Panc1 (cell line): ENCODE data around the gene MICAL2. TPM values are rescaled to one million over a fixed set of nuclear protein-coding genes. Genes with fewer than 3 reads are reported as not detected.

Experiments
- ATAC-seq: fragments of 200-7000 bp; cut with Tn5 transposase; 2 replicates; pipeline ENCODE4 v1.9.1; 2020; ENCODE audit warnings: mild to moderate bottlenecking, moderate library complexity
- BruUV-seq: library from RNA; stranded (reverse); fragments of 400-500 nt; replicated peaks from 2 replicates; lab custom pipeline; 2021; lab: Mats Ljungman, UMichigan
- CTCF ChIA-PET: fragments of 300-600 bp; sonication (Branson Sonifier 250); formaldehyde crosslinking; loops from one replicate; lab custom pipeline; 2022; ENCODE audit warnings: antibody characterized with exemption; lab: Charles Lee
- POLR2A ChIA-PET: fragments of 300-600 bp; sonication (Branson Sonifier 250); formaldehyde crosslinking; loops from one replicate; lab custom pipeline; 2022; ENCODE audit warnings: antibody characterized with exemption; lab: Charles Lee
- DNase-seq: peaks from one replicate; pipeline ENCODE4 v3.0.0-alpha.2; 2010; ENCODE audit warnings: low read depth, low spot score
- H3K27ac ChIP-seq: 2 replicates; pipeline ENCODE4 v1.5.1; 2011; ENCODE audit warnings: mild to moderate bottlenecking, low read length, inconsistent platforms
- H3K27me3 ChIP-seq: fragments of 200-500 bp; sonication (Bioruptor generic); 2 replicates; pipeline ENCODE4 v1.6.0; 2014; ENCODE audit warnings: low read length, inconsistent platforms; ENCODE audit not compliant: control insufficient read depth, insufficient read depth
- H3K36me3 ChIP-seq: fragments of 200-500 bp; sonication (Bioruptor generic); 2 replicates; pipeline ENCODE4 v1.5.1; 2014; ENCODE audit warnings: inconsistent platforms, mild to moderate bottlenecking, low read length, moderate library complexity; ENCODE audit not compliant: control insufficient read depth, insufficient read depth
- H3K4me1 ChIP-seq: 2 replicates; pipeline ENCODE4 v1.5.1; 2011; ENCODE audit warnings: inconsistent platforms, mild to moderate bottlenecking, low read length, moderate library complexity; ENCODE audit not compliant: control insufficient read depth, insufficient read depth
- H3K4me3 ChIP-seq, 2 experiments: 2 replicates each; pipeline ENCODE4 v1.5.1; 2011 to 2012; ENCODE audit warnings: low read depth in 2 of 2, low read length in 2 of 2, mild to moderate bottlenecking in 2 of 2, inconsistent platforms in 1 of 2, moderate library complexity in 1 of 2
- H3K9me3 ChIP-seq: fragments of 200-500 bp; sonication (Bioruptor generic); 2 replicates; pipeline ENCODE4 v1.5.1; 2014; ENCODE audit warnings: low read depth, mild to moderate bottlenecking, inconsistent platforms, low read length, moderate library complexity; ENCODE audit not compliant: control insufficient read depth, insufficient read depth
- CTCF ChIP-seq: fragments of 450-650 bp; IDR thresholded peaks from 2 replicates; pipeline ENCODE4 v1.5.1; 2017; ENCODE audit warnings: mild to moderate bottlenecking
- POLR2AphosphoS5 ChIP-seq: IDR thresholded peaks from 2 replicates; pipeline ENCODE4 v1.6.1; 2012; ENCODE audit warnings: mild to moderate bottlenecking, low read depth, low read length, moderate library complexity
- SIN3A ChIP-seq: IDR thresholded peaks from 2 replicates; pipeline ENCODE4 v1.6.1; 2012; ENCODE audit warnings: low read depth, mild to moderate bottlenecking, low read length, moderate library complexity, borderline replicate concordance; ENCODE audit not compliant: insufficient read depth
- TCF7L2 ChIP-seq: IDR thresholded peaks from 2 replicates; pipeline ENCODE4 v1.6.1; 2011; ENCODE audit warnings: mild to moderate bottlenecking, low read depth, low read length, inconsistent platforms
- in situ Hi-C: cut with HindIII; loops from 2 replicates; pipeline ENCODE4 v1.10.0; 2016; ENCODE audit warnings: low sequenced_read_pairs, low pct_unique_long_range_greater_than_20kb
- intact Hi-C: fragments of 100-400 bp; cut with micrococcal nuclease; formaldehyde crosslinking; loops from one replicate; pipeline ENCODE4 v1.10.0; 2022; ENCODE audit not compliant: unreplicated experiment
- total RNA-seq: library from RNA; stranded (reverse); gene quantifications from one replicate; pipeline ENCODE4 v1.2.1, GENCODE V29; 2021; ENCODE audit not compliant: unreplicated experiment
- TF ChIP-seq, protein P1 (sequence below), 2 experiments: IDR thresholded peaks; 2 replicates each; pipeline ENCODE4 v1.6.1; 2011 to 2012; ENCODE audit warnings: low read depth in 2 of 2, control low read depth in 1 of 2, low read length in 1 of 2, mild to moderate bottlenecking in 1 of 2, moderate library complexity in 1 of 2; ENCODE audit not compliant: insufficient read depth in 1 of 2

Gene MICAL2
- total RNA-seq, 1 experiment from 2014 or later = 199 TPM

GRCh38 chr11:12266132-12266531 is 155.7 kb downstream of the MICAL2 start:
- ChIA-PET POLR2A (no interaction called here), CTCF (interaction anchor here (0.9 kb wide), 1 partner anchor 15 kb away, joined by 3 read pairs; no protein-coding TSS in a partner anchor)
- Histone ChIP-seq H3K36me3 (no peaks in the 10 kb centered on the region), H3K4me3 (no peak overlapping the region), H3K9me3 (no peaks in the 10 kb centered on the region), H3K4me1 (peaks cover 8% of the 10 kb centered on the region), H3K27me3 (no peaks in the 10 kb centered on the region), H3K27ac (no peak overlapping the region)
- ATAC-seq = no peak
- TF ChIP-seq TCF7L2 (no peak), SIN3A (no peak), POLR2AphosphoS5 (no peak), CTCF (no peak)
- TF ChIP-seq, protein P1, sequence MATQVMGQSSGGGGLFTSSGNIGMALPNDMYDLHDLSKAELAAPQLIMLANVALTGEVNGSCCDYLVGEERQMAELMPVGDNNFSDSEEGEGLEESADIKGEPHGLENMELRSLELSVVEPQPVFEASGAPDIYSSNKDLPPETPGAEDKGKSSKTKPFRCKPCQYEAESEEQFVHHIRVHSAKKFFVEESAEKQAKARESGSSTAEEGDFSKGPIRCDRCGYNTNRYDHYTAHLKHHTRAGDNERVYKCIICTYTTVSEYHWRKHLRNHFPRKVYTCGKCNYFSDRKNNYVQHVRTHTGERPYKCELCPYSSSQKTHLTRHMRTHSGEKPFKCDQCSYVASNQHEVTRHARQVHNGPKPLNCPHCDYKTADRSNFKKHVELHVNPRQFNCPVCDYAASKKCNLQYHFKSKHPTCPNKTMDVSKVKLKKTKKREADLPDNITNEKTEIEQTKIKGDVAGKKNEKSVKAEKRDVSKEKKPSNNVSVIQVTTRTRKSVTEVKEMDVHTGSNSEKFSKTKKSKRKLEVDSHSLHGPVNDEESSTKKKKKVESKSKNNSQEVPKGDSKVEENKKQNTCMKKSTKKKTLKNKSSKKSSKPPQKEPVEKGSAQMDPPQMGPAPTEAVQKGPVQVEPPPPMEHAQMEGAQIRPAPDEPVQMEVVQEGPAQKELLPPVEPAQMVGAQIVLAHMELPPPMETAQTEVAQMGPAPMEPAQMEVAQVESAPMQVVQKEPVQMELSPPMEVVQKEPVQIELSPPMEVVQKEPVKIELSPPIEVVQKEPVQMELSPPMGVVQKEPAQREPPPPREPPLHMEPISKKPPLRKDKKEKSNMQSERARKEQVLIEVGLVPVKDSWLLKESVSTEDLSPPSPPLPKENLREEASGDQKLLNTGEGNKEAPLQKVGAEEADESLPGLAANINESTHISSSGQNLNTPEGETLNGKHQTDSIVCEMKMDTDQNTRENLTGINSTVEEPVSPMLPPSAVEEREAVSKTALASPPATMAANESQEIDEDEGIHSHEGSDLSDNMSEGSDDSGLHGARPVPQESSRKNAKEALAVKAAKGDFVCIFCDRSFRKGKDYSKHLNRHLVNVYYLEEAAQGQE (IDR thresholded peaks at IDR 0.05; ENCODE audit: insufficient read depth in 1 of 2, low read depth in 2 of 2, low read length in 1 of 2) = no peak
- no TSS peak for BruUV-seq
- DNase-seq = no peak
- intact Hi-C loops = no loop called here
- in situ Hi-C loops = no loop called here

DNA sequence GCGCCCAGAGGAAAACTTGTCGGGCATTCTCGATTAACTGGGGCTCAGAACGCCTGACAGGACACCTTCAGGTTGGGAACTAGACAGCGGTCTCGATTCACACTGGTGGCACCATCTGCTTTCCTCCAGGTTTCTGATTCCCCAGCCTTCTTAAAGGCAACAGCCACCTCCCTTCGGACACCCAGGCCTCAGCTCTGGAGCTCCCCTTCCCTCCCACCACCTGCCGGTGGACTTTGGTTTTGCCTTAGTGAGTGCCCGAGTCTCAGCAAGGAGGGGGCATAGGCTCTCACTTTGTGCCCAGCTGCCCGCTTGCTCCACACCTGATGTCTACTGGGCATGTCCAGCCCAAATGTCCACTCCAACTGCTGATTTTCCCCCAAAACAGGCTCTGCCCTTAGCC is 156.6 kb downstream of the MICAL2 start:
- no peaks in the 10 kb centered on the region for H3K36me3 ChIP-seq
- CTCF ChIA-PET = interaction anchor here (0.9 kb wide), 1 partner anchor 14 kb away, joined by 3 read pairs; no protein-coding TSS in a partner anchor
- ATAC-seq = no peak

More for the DNA sequence above, 156.6 kb downstream of the MICAL2 start:
- no peak overlapping the region for H3K27ac ChIP-seq
- intact Hi-C loops = no loop called here
- H3K27me3 ChIP-seq = no peaks in the 10 kb centered on the region
- POLR2A ChIA-PET = no interaction called here
- no peaks in the 10 kb centered on the region for H3K9me3 ChIP-seq
- no peak for DNase-seq
- no TSS peak for BruUV-seq
- in situ Hi-C loops = no loop called here
- H3K4me1 ChIP-seq = peaks cover 8% of the 10 kb centered on the region
- TF ChIP-seq TCF7L2 = no peak
- TF ChIP-seq POLR2AphosphoS5 = no peak
- no peak for TF ChIP-seq CTCF
- TF ChIP-seq SIN3A = no peak
- TF ChIP-seq, protein P1 (IDR thresholded peaks at IDR 0.05; ENCODE audit: insufficient read depth in 1 of 2, low read depth in 2 of 2, low read length in 1 of 2) = no peak
- no peak overlapping the region for H3K4me3 ChIP-seq
